Pancreas (tissue), 10 donors: Measurements from ENCODE around the gene TIMM17B. TPM values are rescaled to one million over a fixed set of nuclear protein-coding genes. Genes with fewer than 3 reads are reported as not detected.
A peak's percentile ranks its signal among the peaks of the same experiment; 100 is the strongest.
"Not testable (repeated sequence)": the region's sequence is repeated elsewhere in the genome, so short reads cannot be mapped to it uniquely, and the experiment has no call there.

ENCODE experiments used
- ATAC-seq, 4 donors: fragments of 200-7000 bp; cut with Tn5 transposase; one replicate each; pipeline versions ENCODE4 v1.8.0 to v1.9.1; 2020; ENCODE audit warnings: mild to moderate bottlenecking in 4 of 4, moderate library complexity in 4 of 4
- DNase-seq, 6 donors: peaks; one replicate each; pipeline ENCODE4 v3.0.0-alpha.2; 2020
- FAIRE-seq: peaks from 2 replicates; lab custom pipeline; 2012; peaks lifted over from hg19 to GRCh38; lab: Jason Lieb, UNC
- H3K27ac ChIP-seq, 4 donors: fragments of 200-600 bp; sonication (generic); 1 replicate in 3 of 4; 2 replicates in 1 of 4; pipeline versions ENCODE4 v1.5.0 to v1.8.0; 2020
- H3K27me3 ChIP-seq, 4 donors: fragments of 200-600 bp; one replicate each; pipeline ENCODE4 v1.8.0; 2021
- H3K36me3 ChIP-seq, 3 donors: fragments of 200-600 bp; sonication (generic) in 1 of 3; one replicate each; pipeline versions ENCODE4 v1.5.0 to v1.8.0; 2020 to 2021
- H3K4me1 ChIP-seq, 3 donors: fragments of 200-600 bp; one replicate each; pipeline ENCODE4 v1.8.0; 2021
- H3K4me3 ChIP-seq, 4 donors: fragments of 200-600 bp; sonication (generic) in 2 of 4; one replicate each; pipeline versions ENCODE4 v1.5.0 to v1.8.0; 2020 to 2021
- H3K9me3 ChIP-seq, 4 donors: fragments of 200-600 bp; one replicate each; pipeline ENCODE4 v1.8.0; 2021
- CTCF ChIP-seq, 4 donors: fragments of 200-600 bp; sonication (generic) in 3 of 4; IDR thresholded peaks; one replicate each; pipeline versions ENCODE4 v1.5.0 to v1.8.0; 2021; ENCODE audit warnings: antibody characterized with exemption in 4 of 4
- WGBS, 2 donors: extraction: QIAGEN DNeasy Blood & Tissue Kit; methylation state at CpG; one replicate each; pipeline ENCODE4 v1.1.7; 2013; 5-methylcytosine and 5-hydroxymethylcytosine counted together
- intact Hi-C, 3 donors: fragments of 100-400 bp; cut with DNase I; formaldehyde crosslinking; loops; one replicate each; pipeline versions ENCODE4 v1.11.1 to v1.14.2; 2022
- polyA plus RNA-seq, 2 donors: library from polyadenylated mRNA; stranded (reverse); fragments of 200-250 nt; gene quantifications; one replicate each; pipeline ENCODE4 v1.2.3, GENCODE V29; 2013
- total RNA-seq, 6 donors: library from RNA; stranded (reverse); fragmentation: NEBNext Ultra II Directional in 4 of 6; extraction: Animal tissue kit (Norgen Biotek cat#: 25700) in 4 of 6; gene quantifications; one replicate each; pipeline versions ENCODE4 v1.2.1 to v1.2.4, GENCODE V29; 2021 to 2023
- donor health status: healthy with polysubstance abuse.
- donor health status: DM: no; HTN: no; CAD: no; lungs with moderate emphysema.
- donor health status: DM: no; HTN: no; CAD: no.
- donor health status: control.
- donor health status: control.
- donor health status: Bipolar disorder and iron deficiency.
- donor health status: DM: yes; HTN: yes; CAD: no.
- donor health status: DM: no; HTN: no; CAD: no.
- donor health status: DM: no; HTN: no; CAD: no.
- donor health status: DM: yes; HTN: yes; CAD: no.

TIMM17B gene
- total and polyA plus RNA-seq, 8 donors = 15.7 to 48.9 (median 22.5) TPM

GRCh38 chrX:48891402-48892288 is 5.9 kb downstream of the TIMM17B start:
- peak; percentile 16 to 41 (median 22) for TF ChIP-seq CTCF (IDR thresholded peaks at IDR 0.05)
- Histone ChIP-seq H3K4me1 (peaks cover 0 to 3% (median 0%) of the 10 kb centered on the region in 3 donors), H3K27ac (peak overlapping the region; percentile 49 to 61 (median 56)), H3K4me3 (peak overlapping the region; percentile 27 to 57 (median 42)), H3K27me3 (no peaks in the 10 kb centered on the region), H3K36me3 (no peaks in the 10 kb centered on the region), H3K9me3 (no peaks in the 10 kb centered on the region)
- ATAC-seq (peak; percentile 91 to 96 (median 94)), DNase-seq (peak; percentile 83 to 93 (median 86)), FAIRE-seq (no peak)
- 1 to 30% methylated on average over 62 to 68 of the region's 68 CpGs for WGBS, 2 donors
- intact Hi-C loops = no loop called here

- DNase-seq = peak in 2 of 6 donors; percentile 32 to 68
- TF ChIP-seq CTCF (IDR thresholded peaks at IDR 0.05) = no peak
- 2 to 28% methylated on average over 35 of the region's 35 CpGs for WGBS, 2 donors
These were observed 6.6 kb downstream of the TIMM17B start for GRCh38 chrX:48890934-48891401.

GRCh38 chrX:48890296-48890925 is 7.2 kb downstream of the TIMM17B start:
- no peak for FAIRE-seq
- no peaks in the 10 kb centered on the region for H3K27me3 ChIP-seq
- intact Hi-C loops = no loop called here
- 49 to 65% methylated on average over 15 of the region's 15 CpGs for WGBS, 2 donors
- H3K4me3 ChIP-seq = peak overlapping the region in 2 of 4 donors; percentile 52 to 57
- no peaks in the 10 kb centered on the region for H3K36me3 ChIP-seq
- ATAC-seq = no peak
- peak overlapping the region in 1 of 4 donors; percentile 60 for H3K27ac ChIP-seq
- H3K4me1 ChIP-seq = no peaks in the 10 kb centered on the region
- TF ChIP-seq CTCF (IDR thresholded peaks at IDR 0.05) = no peak
- peak in 1 of 6 donors; percentile 12 for DNase-seq
- no peaks in the 10 kb centered on the region for H3K9me3 ChIP-seq

More at GRCh38 chrX:48890934-48891401, 6.6 kb downstream of the TIMM17B start:
- FAIRE-seq (no peak), ATAC-seq (peak; percentile 49 to 63 (median 54))
- intact Hi-C loops = no loop called here
- Histone ChIP-seq H3K4me1 (no peaks in the 10 kb centered on the region), H3K27ac (peak overlapping the region; percentile 49 to 61 (median 56)), H3K4me3 (peak overlapping the region; percentile 27 to 57 (median 42)), H3K27me3 (no peaks in the 10 kb centered on the region), H3K9me3 (no peaks in the 10 kb centered on the region), H3K36me3 (no peaks in the 10 kb centered on the region)

GRCh38 chrX:48886586-48886985 is 11.0 kb downstream of the TIMM17B start:
- not testable (repeated sequence) for H3K9me3 ChIP-seq, FAIRE-seq, ATAC-seq

GRCh38 chrX:48883729-48884128 is 13.8 kb downstream of the TIMM17B start:
- no peak for ATAC-seq
- no peak for TF ChIP-seq CTCF (IDR thresholded peaks at IDR 0.05)
- Histone ChIP-seq H3K36me3 (no peaks in the 10 kb centered on the region), H3K27ac (no peak overlapping the region), H3K4me3 (no peak overlapping the region), H3K9me3 (no peaks in the 10 kb centered on the region), H3K4me1 (no peaks in the 10 kb centered on the region), H3K27me3 (peaks cover 0 to 7% (median 0%) of the 10 kb centered on the region in 4 donors)
- intact Hi-C loops = no loop called here
- 52 to 68% methylated on average over 10 of the region's 10 CpGs for WGBS, 2 donors
- no peak for DNase-seq
- FAIRE-seq = no peak

More at GRCh38 chrX:48886586-48886985, 11.0 kb downstream of the TIMM17B start:
- intact Hi-C loops, H3K36me3 ChIP-seq, H3K27ac ChIP-seq, DNase-seq, H3K27me3 ChIP-seq, H3K4me1 ChIP-seq, H3K4me3 ChIP-seq: not testable (repeated sequence)
- 64 to 77% methylated on average over 5 of the region's 5 CpGs for whole genome bisulfite sequencing, 2 donors

GRCh38 chrX:48876944-48877343 is 20.6 kb downstream of the TIMM17B start:
- H3K27ac ChIP-seq, intact Hi-C loops, ATAC-seq, FAIRE-seq, H3K36me3 ChIP-seq, H3K9me3 ChIP-seq, H3K4me3 ChIP-seq, DNase-seq, H3K4me1 ChIP-seq: not testable (repeated sequence)
- 45 to 59% methylated on average over 4 of the region's 4 CpGs for WGBS, 2 donors
- peaks cover 0 to 18% (median 3%) of the 10 kb centered on the region in 4 donors for H3K27me3 ChIP-seq

GRCh38 chrX:48872017-48872416 is 25.6 kb downstream of the TIMM17B start:
- H3K27ac ChIP-seq, FAIRE-seq, ATAC-seq, H3K4me1 ChIP-seq, H3K36me3 ChIP-seq, H3K27me3 ChIP-seq, H3K4me3 ChIP-seq, H3K9me3 ChIP-seq, DNase-seq, intact Hi-C loops: not testable (repeated sequence)
- 13 to 50% methylated on average over 1 of the region's 2 CpGs for WGBS, 2 donors
